WTC11 (cell line): ENCODE measurements around the gene MMP23B.

Experiments used
- CREM ChIP-seq: sonication (generic); formaldehyde crosslinking; IDR thresholded peaks from 2 replicates; pipeline ENCODE4 v1.8.1; 2022; ENCODE audit warnings: mild to moderate bottlenecking, missing genetic modification reagents, moderate library complexity
- ZNF138 ChIP-seq: sonication (generic); formaldehyde crosslinking; conservative IDR thresholded peaks from 2 replicates; pipeline ENCODE4 v1.8.1; 2022; ENCODE audit warnings: mild to moderate bottlenecking, moderate library complexity, missing genetic modification reagents
- TF ChIP-seq, protein P1 (sequence below): fragments of 200-600 bp; IDR thresholded peaks from 2 replicates; pipeline ENCODE4 v1.8.0; 2022; ENCODE audit warnings: antibody characterized with exemption

DNA sequence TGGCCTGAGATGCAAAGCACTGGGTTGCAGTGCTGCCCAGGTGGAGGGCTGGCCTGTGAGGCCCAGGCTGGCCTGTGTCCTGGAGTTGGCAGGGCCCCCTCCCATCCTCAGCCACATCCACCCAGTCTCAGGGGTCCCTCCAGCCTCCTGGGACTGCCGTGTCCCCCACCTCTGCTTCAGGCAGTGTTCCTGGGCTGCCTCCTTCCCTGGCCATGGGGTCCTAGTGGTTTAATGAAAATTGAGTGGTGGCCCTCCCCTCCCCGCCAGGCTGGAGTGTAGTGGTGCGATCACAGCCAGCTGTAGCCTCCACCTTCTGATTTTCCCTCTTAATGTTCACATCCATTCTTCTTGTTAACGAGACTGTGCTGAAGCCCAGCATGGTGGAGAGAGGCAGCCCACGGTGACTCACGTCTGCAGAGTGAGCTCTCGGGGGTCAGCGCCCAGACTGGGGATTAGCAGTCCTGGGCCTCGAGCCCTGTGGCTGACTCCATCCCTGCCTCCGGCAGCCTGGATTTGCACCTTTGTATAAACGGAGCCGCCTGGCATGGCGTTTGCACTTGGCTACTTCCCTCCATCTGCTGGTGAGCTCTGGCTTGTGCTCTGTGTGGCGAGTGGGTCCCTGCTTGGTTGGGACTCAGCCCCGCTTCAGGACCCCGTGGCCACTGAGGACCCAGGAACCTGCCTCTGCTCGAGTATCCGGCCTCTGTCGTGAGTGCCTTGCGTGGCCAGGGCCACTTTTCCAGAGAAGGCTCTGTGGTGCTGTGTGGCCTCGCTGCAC is 9.8 kb upstream of the MMP23B start:
- no peak for TF ChIP-seq ZNF138 (CRISPR knock-in tag)
- TF ChIP-seq CREM (CRISPR knock-in tag): no peak
- TF ChIP-seq, protein P1, sequence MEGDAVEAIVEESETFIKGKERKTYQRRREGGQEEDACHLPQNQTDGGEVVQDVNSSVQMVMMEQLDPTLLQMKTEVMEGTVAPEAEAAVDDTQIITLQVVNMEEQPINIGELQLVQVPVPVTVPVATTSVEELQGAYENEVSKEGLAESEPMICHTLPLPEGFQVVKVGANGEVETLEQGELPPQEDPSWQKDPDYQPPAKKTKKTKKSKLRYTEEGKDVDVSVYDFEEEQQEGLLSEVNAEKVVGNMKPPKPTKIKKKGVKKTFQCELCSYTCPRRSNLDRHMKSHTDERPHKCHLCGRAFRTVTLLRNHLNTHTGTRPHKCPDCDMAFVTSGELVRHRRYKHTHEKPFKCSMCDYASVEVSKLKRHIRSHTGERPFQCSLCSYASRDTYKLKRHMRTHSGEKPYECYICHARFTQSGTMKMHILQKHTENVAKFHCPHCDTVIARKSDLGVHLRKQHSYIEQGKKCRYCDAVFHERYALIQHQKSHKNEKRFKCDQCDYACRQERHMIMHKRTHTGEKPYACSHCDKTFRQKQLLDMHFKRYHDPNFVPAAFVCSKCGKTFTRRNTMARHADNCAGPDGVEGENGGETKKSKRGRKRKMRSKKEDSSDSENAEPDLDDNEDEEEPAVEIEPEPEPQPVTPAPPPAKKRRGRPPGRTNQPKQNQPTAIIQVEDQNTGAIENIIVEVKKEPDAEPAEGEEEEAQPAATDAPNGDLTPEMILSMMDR: no peak
